Loucy (cell line): ENCODE results near the gene CTDSP2.

Experiments used
- CTCF ChIP-seq: fragments of 200-600 bp; sonication (generic); conservative IDR thresholded peaks from 2 replicates; pipeline ENCODE4 v1.5.1; 2014; ENCODE audit warnings: mild to moderate bottlenecking, antibody characterized with exemption, low read length
- EZH2phosphoT487 ChIP-seq: fragments of 200-600 bp; IDR thresholded peaks from 2 replicates; pipeline ENCODE4 v1.6.1; 2018; ENCODE audit warnings: antibody characterized with exemption, mild to moderate bottlenecking, moderate library complexity, borderline replicate concordance

GRCh38 chr12:57816001-57816854 is 30.3 kb downstream of the CTDSP2 start:
- TF ChIP-seq CTCF (no peak), EZH2phosphoT487 (no peak)
